ENCODE data around the gene RNF17.
"Not testable (repeated sequence)": the region's sequence is repeated elsewhere in the genome, so short reads cannot be mapped to it uniquely, and the experiment has no call there.

DNA sequence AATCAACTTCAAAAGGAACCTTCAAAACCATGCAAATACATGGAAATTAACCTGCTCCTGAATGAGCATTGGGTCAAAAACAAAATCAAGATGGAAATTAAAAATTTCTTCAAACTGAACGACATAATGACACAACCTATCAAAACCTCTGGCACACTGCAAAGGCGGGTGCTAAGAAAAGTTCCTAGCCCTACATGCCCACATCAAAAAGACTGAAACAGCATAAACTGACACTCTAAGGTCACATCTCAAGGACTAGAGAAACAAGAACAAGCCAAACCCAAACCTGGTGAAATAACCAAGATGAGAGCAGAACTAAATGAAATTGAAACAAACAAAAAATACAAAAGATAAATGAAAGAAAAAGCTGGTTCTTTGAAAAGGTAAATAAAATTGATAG, 73.6 kb downstream of the RNF17 start:
- TF ChIP-seq, protein P1, sequence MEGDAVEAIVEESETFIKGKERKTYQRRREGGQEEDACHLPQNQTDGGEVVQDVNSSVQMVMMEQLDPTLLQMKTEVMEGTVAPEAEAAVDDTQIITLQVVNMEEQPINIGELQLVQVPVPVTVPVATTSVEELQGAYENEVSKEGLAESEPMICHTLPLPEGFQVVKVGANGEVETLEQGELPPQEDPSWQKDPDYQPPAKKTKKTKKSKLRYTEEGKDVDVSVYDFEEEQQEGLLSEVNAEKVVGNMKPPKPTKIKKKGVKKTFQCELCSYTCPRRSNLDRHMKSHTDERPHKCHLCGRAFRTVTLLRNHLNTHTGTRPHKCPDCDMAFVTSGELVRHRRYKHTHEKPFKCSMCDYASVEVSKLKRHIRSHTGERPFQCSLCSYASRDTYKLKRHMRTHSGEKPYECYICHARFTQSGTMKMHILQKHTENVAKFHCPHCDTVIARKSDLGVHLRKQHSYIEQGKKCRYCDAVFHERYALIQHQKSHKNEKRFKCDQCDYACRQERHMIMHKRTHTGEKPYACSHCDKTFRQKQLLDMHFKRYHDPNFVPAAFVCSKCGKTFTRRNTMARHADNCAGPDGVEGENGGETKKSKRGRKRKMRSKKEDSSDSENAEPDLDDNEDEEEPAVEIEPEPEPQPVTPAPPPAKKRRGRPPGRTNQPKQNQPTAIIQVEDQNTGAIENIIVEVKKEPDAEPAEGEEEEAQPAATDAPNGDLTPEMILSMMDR (IDR thresholded peaks at IDR 0.05): not testable (repeated sequence)
- TF ChIP-seq EZH2phosphoT487 (IDR thresholded peaks at IDR 0.05): not testable (repeated sequence)

Measured in neural progenitor cell (in vitro differentiated cells).